Memory B cell (primary cell): ENCODE data around the gene EPG5.
"Not testable (repeated sequence)": the region's sequence is repeated elsewhere in the genome, so short reads cannot be mapped to it uniquely, and the experiment has no call there.

ENCODE experiments used
- ATAC-seq: fragments of 150-1000 bp; cut with Tn5 transposase; 2 replicates; pipeline ENCODE4 v1.10.0; 2021; ENCODE audit warnings: low read depth, mild to moderate bottlenecking, moderate library complexity
- DNase-seq, 2 donors: peaks; one replicate each; pipeline ENCODE4 v3.0.0; 2022; ENCODE audit warnings: low spot score in 2 of 2
- H3K27ac Mint-ChIP-seq: one replicate; pipeline ENCODE4 v1.8.0; 2022; ENCODE audit warnings: mild to moderate bottlenecking, moderate library complexity, mixed read lengths
- H3K27me3 Mint-ChIP-seq: one replicate; pipeline ENCODE4 v1.8.0; 2022; ENCODE audit warnings: mixed read lengths
- H3K36me3 Mint-ChIP-seq: one replicate; pipeline ENCODE4 v1.8.0; 2022; ENCODE audit warnings: mild to moderate bottlenecking, mixed read lengths
- H3K4me1 Mint-ChIP-seq: one replicate; pipeline ENCODE4 v1.8.0; 2022; ENCODE audit warnings: mixed read lengths
- H3K4me3 Mint-ChIP-seq: one replicate; pipeline ENCODE4 v1.8.0; 2022; ENCODE audit warnings: mild to moderate bottlenecking, moderate library complexity, mixed read lengths
- H3K9me3 Mint-ChIP-seq: one replicate; pipeline ENCODE4 v1.8.0; 2022; ENCODE audit warnings: mixed read lengths

The EPG5 gene

GRCh38 chr18:45860492-45860891 lies 106.6 kb downstream of the EPG5 start:
- ATAC-seq: no peak
- Mint-ChIP-seq H3K4me1 (no peaks in the 10 kb centered on the region), H3K27me3 (no peaks in the 10 kb centered on the region), H3K27ac (no peak overlapping the region), H3K4me3 (no peak overlapping the region), H3K36me3 (peaks cover 62% of the 10 kb centered on the region), H3K9me3 (no peaks in the 10 kb centered on the region)
- DNase-seq: no peak

DNA sequence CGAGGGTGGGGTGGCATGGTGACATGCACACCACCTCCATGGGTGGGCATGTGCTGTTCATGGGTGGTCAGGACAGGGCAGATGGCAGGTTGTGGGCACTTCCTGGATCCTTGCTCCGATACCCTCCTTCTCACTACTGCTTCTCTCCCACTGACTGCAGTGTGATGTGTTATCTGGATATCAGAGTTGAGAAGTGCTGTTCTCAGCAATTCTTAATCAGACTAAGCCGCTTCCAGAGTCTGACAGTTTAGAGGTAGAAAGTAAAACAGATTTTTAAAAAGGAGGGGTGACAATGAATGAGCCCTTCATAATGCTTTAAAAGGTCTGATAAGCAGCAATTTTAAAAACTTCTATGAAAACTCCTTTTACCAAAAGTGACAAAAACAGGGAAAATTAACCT lies 107.8 kb downstream of the EPG5 start:
- ATAC-seq: no peak
- Mint-ChIP-seq H3K27ac (no peak overlapping the region), H3K4me1 (no peaks in the 10 kb centered on the region), H3K4me3 (no peak overlapping the region), H3K36me3 (peaks cover 58% of the 10 kb centered on the region), H3K27me3 (no peaks in the 10 kb centered on the region), H3K9me3 (no peaks in the 10 kb centered on the region)
- no peak for DNase-seq

DNA sequence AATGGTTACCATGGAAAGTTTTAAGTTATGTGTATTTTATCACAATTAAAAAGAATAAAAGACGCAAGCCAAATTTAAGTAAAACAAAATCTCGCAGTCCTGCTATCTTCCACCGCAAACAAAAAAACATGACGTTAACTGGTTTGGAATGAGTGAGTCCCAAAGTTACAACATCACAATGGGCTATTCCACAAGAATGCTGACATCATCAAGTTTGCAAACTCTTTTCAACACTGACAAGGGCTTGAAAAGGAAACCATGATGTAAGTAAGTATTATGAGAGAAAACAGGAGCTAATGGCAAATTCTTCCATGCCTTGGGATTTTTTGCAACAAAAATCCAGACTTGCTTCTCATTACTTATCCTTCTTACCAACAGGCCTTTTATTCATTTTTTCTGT lies 110.6 kb downstream of the EPG5 start:
- Mint-ChIP-seq H3K4me3 (no peak overlapping the region), H3K9me3 (no peaks in the 10 kb centered on the region), H3K36me3 (peaks cover 49% of the 10 kb centered on the region), H3K27me3 (no peaks in the 10 kb centered on the region), H3K4me1 (no peaks in the 10 kb centered on the region), H3K27ac (peak overlapping the region; percentile 10)
- ATAC-seq (no peak), DNase-seq (no peak)

- no peaks in the 10 kb centered on the region for H3K4me1 Mint-ChIP-seq
- DNase-seq (no peak), ATAC-seq (no peak)
- H3K27ac Mint-ChIP-seq: no peak overlapping the region
- H3K36me3 Mint-ChIP-seq: peaks cover 42% of the 10 kb centered on the region
- no peaks in the 10 kb centered on the region for H3K9me3 Mint-ChIP-seq
- no peak overlapping the region for H3K4me3 Mint-ChIP-seq
- no peaks in the 10 kb centered on the region for H3K27me3 Mint-ChIP-seq
Measured at GRCh38 chr18:45854036-45854586, 113.0 kb downstream of the EPG5 start.

GRCh38 chr18:45852631-45853030 lies 114.5 kb downstream of the EPG5 start:
- Mint-ChIP-seq H3K27me3 (no peaks in the 10 kb centered on the region), H3K9me3 (no peaks in the 10 kb centered on the region), H3K36me3 (peaks cover 34% of the 10 kb centered on the region), H3K4me1 (no peaks in the 10 kb centered on the region), H3K4me3 (no peak overlapping the region), H3K27ac (no peak overlapping the region)
- no peak for DNase-seq
- no peak for ATAC-seq

- ATAC-seq (no peak), DNase-seq (no peak)
- H3K27ac Mint-ChIP-seq: peak overlapping the region; percentile 38
- no peaks in the 10 kb centered on the region for H3K4me1 Mint-ChIP-seq
- H3K27me3 Mint-ChIP-seq: no peaks in the 10 kb centered on the region
- no peak overlapping the region for H3K4me3 Mint-ChIP-seq
- H3K36me3 Mint-ChIP-seq: peaks cover 31% of the 10 kb centered on the region
- no peaks in the 10 kb centered on the region for H3K9me3 Mint-ChIP-seq
Measured at GRCh38 chr18:45851161-45851925, 115.8 kb downstream of the EPG5 start.

GRCh38 chr18:45850021-45850420 lies 117.1 kb downstream of the EPG5 start:
- H3K27ac Mint-ChIP-seq: no peak overlapping the region
- H3K9me3 Mint-ChIP-seq: no peaks in the 10 kb centered on the region
- H3K4me3 Mint-ChIP-seq: no peak overlapping the region
- DNase-seq (no peak), ATAC-seq (peak; percentile 68)
- H3K27me3 Mint-ChIP-seq: no peaks in the 10 kb centered on the region
- peaks cover 20% of the 10 kb centered on the region for H3K36me3 Mint-ChIP-seq
- H3K4me1 Mint-ChIP-seq: no peaks in the 10 kb centered on the region

GRCh38 chr18:45849529-45849928 lies 117.6 kb downstream of the EPG5 start:
- no peak overlapping the region for H3K4me3 Mint-ChIP-seq

DNA sequence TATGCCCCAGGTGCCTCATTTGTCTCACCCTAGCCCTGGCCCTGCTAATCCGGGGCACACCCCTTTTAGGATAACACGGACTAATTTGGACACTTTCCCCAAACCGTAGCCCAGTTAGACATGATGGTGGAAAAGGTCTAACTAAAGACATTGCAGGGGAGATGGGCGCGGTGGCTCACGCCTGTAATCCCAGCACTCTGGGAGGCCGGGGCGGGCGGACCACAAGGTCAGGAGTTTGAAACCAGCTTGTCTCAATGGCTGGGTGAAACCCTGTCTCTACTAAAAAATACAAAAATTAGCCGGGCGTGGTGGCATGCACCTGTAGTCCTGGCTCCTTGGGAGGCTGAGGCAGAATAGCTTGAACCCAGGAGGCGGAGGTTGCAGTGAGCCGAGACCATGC lies 118.5 kb downstream of the EPG5 start:
- peaks cover 19% of the 10 kb centered on the region for H3K36me3 Mint-ChIP-seq
- not testable (repeated sequence) for ATAC-seq, H3K4me1 Mint-ChIP-seq, H3K9me3 Mint-ChIP-seq, H3K27ac Mint-ChIP-seq, H3K27me3 Mint-ChIP-seq, DNase-seq, H3K4me3 Mint-ChIP-seq

More at GRCh38 chr18:45849529-45849928, 117.6 kb downstream of the EPG5 start:
- DNase-seq (no peak), ATAC-seq (no peak)
- Mint-ChIP-seq H3K27me3 (no peaks in the 10 kb centered on the region), H3K9me3 (no peaks in the 10 kb centered on the region), H3K36me3 (peaks cover 19% of the 10 kb centered on the region), H3K4me1 (no peaks in the 10 kb centered on the region), H3K27ac (peak overlapping the region; percentile 75)

DNA sequence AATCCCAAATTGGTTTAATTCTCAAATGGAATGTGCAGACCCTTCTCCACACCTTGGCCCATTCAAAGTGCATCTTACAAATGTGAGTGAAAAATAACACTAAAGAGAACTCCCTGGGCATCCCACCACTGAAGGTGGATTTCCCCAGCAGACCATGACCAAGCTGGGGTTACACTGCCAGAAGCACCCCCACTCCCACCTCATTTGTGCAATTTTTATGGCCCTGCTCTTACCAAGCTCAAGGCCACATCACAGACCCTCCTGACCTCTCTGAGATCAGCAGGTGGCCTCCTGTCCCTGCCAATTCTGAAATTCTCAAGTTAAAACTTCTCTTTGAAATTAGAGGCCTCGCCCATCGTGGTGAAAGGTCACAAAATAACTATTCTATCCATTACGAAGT lies 120.0 kb downstream of the EPG5 start:
- DNase-seq (no peak), ATAC-seq (no peak)
- H3K27me3 Mint-ChIP-seq: no peaks in the 10 kb centered on the region
- no peak overlapping the region for H3K4me3 Mint-ChIP-seq
- no peak overlapping the region for H3K27ac Mint-ChIP-seq
- no peaks in the 10 kb centered on the region for H3K9me3 Mint-ChIP-seq
- no peaks in the 10 kb centered on the region for H3K4me1 Mint-ChIP-seq
- H3K36me3 Mint-ChIP-seq: peaks cover 12% of the 10 kb centered on the region

DNA sequence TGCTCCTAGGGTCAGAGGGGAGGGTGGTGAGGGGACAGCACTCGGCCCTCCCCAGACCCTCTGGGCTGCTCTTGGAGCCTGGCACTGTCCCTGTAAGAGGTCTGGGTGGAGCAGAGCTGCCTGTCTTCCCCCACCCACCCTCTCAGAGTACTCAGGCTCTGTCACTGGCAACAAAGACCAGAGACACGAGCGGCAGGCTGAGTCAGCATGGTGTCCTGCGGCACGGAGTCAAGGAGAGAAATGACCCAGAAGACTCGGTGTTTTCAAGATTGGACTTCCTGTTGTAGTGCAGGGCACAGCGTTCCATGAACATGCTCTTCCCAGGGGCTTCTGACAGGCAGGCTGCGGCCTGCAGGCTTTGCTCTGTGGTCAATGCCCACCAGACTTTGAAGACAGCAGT lies 121.7 kb downstream of the EPG5 start:
- Mint-ChIP-seq H3K36me3 (peaks cover 5% of the 10 kb centered on the region), H3K27me3 (peaks cover 2% of the 10 kb centered on the region), H3K4me1 (peaks cover 3% of the 10 kb centered on the region), H3K27ac (no peak overlapping the region), H3K4me3 (no peak overlapping the region), H3K9me3 (no peaks in the 10 kb centered on the region)
- ATAC-seq: no peak
- no peak for DNase-seq

- H3K4me3 Mint-ChIP-seq: no peak overlapping the region
- peaks cover 4% of the 10 kb centered on the region for H3K27me3 Mint-ChIP-seq
- ATAC-seq (no peak), DNase-seq (no peak)
- H3K27ac Mint-ChIP-seq: no peak overlapping the region
- peaks cover 5% of the 10 kb centered on the region for H3K36me3 Mint-ChIP-seq
- H3K9me3 Mint-ChIP-seq: no peaks in the 10 kb centered on the region
- peaks cover 3% of the 10 kb centered on the region for H3K4me1 Mint-ChIP-seq
Measured at GRCh38 chr18:45844938-45845337, 122.2 kb downstream of the EPG5 start.

GRCh38 chr18:45843019-45843418 lies 124.1 kb downstream of the EPG5 start:
- Mint-ChIP-seq H3K27me3 (peaks cover 14% of the 10 kb centered on the region), H3K4me3 (no peak overlapping the region), H3K36me3 (peaks cover 2% of the 10 kb centered on the region), H3K9me3 (no peaks in the 10 kb centered on the region), H3K27ac (no peak overlapping the region), H3K4me1 (peaks cover 5% of the 10 kb centered on the region)
- no peak for DNase-seq
- no peak for ATAC-seq

- H3K27ac Mint-ChIP-seq: no peak overlapping the region
- peaks cover 8% of the 10 kb centered on the region for H3K4me1 Mint-ChIP-seq
- no peak overlapping the region for H3K4me3 Mint-ChIP-seq
- no peaks in the 10 kb centered on the region for H3K9me3 Mint-ChIP-seq
- peaks cover 16% of the 10 kb centered on the region for H3K27me3 Mint-ChIP-seq
- DNase-seq (no peak), ATAC-seq (no peak)
- H3K36me3 Mint-ChIP-seq: peaks cover 2% of the 10 kb centered on the region
Measured at GRCh38 chr18:45841765-45842442, 125.2 kb downstream of the EPG5 start.
